Islet precursor cell (in vitro differentiated cells): ENCODE measurements around the gene DYSF.

Experiments
- DNase-seq: peaks from one replicate; pipeline ENCODE4 v3.0.0-alpha.2; 2018

Gene DYSF

GRCh38 chr2:71605173-71605641 lies 151.8 kb downstream of the DYSF start:
- DNase-seq, result peak; percentile 41

- DNase-seq, result peak; percentile 42
Measured at GRCh38 chr2:71605781-71606241, 152.4 kb downstream of the DYSF start.

GRCh38 chr2:71606244-71606643 lies 152.9 kb downstream of the DYSF start:
- DNase-seq, result no peak

GRCh38 chr2:71607151-71607889 lies 154.0 kb downstream of the DYSF start:
- DNase-seq, result peak; percentile 29

- no peak for DNase-seq
Measured at GRCh38 chr2:71608034-71608433, 154.7 kb downstream of the DYSF start.

- DNase-seq, result no peak
Measured at GRCh38 chr2:71608441-71608840, 155.1 kb downstream of the DYSF start.

- DNase-seq, result peak; percentile 55
Measured at GRCh38 chr2:71609029-71609428, 155.7 kb downstream of the DYSF start.

- DNase-seq, result peak; percentile 51
Measured at GRCh38 chr2:71609441-71609840, 156.1 kb downstream of the DYSF start.

- DNase-seq, result no peak
Measured at GRCh38 chr2:71609958-71610357, 156.6 kb downstream of the DYSF start.

- DNase-seq, result no peak
Measured at GRCh38 chr2:71610671-71611070, 157.3 kb downstream of the DYSF start.

- DNase-seq, result no peak
Measured at GRCh38 chr2:71611247-71611646, 157.9 kb downstream of the DYSF start.

- no peak for DNase-seq
Measured at GRCh38 chr2:71611781-71612527, 158.6 kb downstream of the DYSF start.

- peak; percentile 42 for DNase-seq
Measured at GRCh38 chr2:71612581-71613402, 159.4 kb downstream of the DYSF start.

GRCh38 chr2:71613403-71613952 lies 160.1 kb downstream of the DYSF start:
- no peak for DNase-seq

GRCh38 chr2:71613953-71614925 lies 160.9 kb downstream of the DYSF start:
- peak; percentile 50 for DNase-seq

GRCh38 chr2:71614976-71615766 lies 161.8 kb downstream of the DYSF start:
- peak; percentile 47 for DNase-seq

- DNase-seq, result no peak
Measured at GRCh38 chr2:71615767-71616730, 162.7 kb downstream of the DYSF start.

- no peak for DNase-seq
Measured at GRCh38 chr2:71617266-71617665, 163.9 kb downstream of the DYSF start.

GRCh38 chr2:71618327-71619113 lies 165.2 kb downstream of the DYSF start:
- DNase-seq, result peak; percentile 54
